ENCODE data around the gene KCNN1. TPM values are rescaled to one million over a fixed set of nuclear protein-coding genes. Genes with fewer than 3 reads are reported as not detected.
"Not testable (repeated sequence)": the region's sequence is repeated elsewhere in the genome, so short reads cannot be mapped to it uniquely, and the experiment has no call there.

Gene KCNN1
- total RNA-seq, 1 donor from 2014 or later = 1.8 TPM

DNA sequence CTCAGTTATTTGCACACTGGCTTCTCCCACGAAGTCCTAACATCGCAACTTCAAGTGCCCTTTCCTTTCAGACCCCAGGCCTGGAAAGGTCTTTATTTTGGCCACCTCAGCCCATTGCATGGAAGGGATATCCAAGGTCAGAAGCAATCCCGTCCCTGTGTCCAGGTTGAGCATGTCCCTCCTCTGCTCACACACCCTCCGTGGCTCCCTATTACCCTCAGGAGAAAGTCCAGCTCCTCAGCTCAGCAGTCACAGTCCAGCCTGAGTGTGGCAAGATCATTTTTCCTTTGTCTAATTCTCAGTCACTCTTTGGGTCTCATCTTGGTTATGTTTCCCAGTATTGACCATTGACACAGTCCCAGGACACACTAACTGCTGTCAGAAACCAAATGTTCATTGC lies 60.2 kb downstream of the KCNN1 start:
- no peak overlapping the region for H3K4me3 Mint-ChIP-seq
- no peaks in the 10 kb centered on the region for H3K36me3 ChIP-seq
- H3K4me1 Mint-ChIP-seq = peaks cover 4% of the 10 kb centered on the region
- H4K20me1 ChIP-seq (ENCODE audit: low read depth) = no peaks in the 10 kb centered on the region
- no peak overlapping the region for H3K9ac ChIP-seq
- no peaks in the 10 kb centered on the region for H3K27me3 ChIP-seq
- H3K4me1 ChIP-seq = no peaks in the 10 kb centered on the region
- H2AFZ ChIP-seq (replicated peaks) = no peak overlapping the region
- no peak overlapping the region for H3K27ac Mint-ChIP-seq
- TF ChIP-seq EZH2phosphoT487 (IDR thresholded peaks at IDR 0.05) = no peak
- TF ChIP-seq EZH2 (IDR thresholded peaks at IDR 0.05) = no peak
- no peak for TF ChIP-seq CTCF (IDR thresholded peaks at IDR 0.05)
- H3K9me3 ChIP-seq (ENCODE audit: low read depth) = no peaks in the 10 kb centered on the region
- no peak overlapping the region for H3K4me3 ChIP-seq
- no peaks in the 10 kb centered on the region for H3F3A ChIP-seq (ENCODE audit: low read depth)
- H3K9me3 Mint-ChIP-seq = peaks cover 2% of the 10 kb centered on the region
- H3K27ac ChIP-seq = no peak overlapping the region
- no peak overlapping the region for H3K4me2 ChIP-seq
- no peaks in the 10 kb centered on the region for H3K79me2 ChIP-seq (ENCODE audit: low read depth)
- H3K36me3 Mint-ChIP-seq = no peaks in the 10 kb centered on the region
- DNase-seq (ENCODE audit: low spot score) = no peak
- H3K27me3 Mint-ChIP-seq (ENCODE audit: insufficient read depth, low read depth) = peaks cover 13% of the 10 kb centered on the region

DNA sequence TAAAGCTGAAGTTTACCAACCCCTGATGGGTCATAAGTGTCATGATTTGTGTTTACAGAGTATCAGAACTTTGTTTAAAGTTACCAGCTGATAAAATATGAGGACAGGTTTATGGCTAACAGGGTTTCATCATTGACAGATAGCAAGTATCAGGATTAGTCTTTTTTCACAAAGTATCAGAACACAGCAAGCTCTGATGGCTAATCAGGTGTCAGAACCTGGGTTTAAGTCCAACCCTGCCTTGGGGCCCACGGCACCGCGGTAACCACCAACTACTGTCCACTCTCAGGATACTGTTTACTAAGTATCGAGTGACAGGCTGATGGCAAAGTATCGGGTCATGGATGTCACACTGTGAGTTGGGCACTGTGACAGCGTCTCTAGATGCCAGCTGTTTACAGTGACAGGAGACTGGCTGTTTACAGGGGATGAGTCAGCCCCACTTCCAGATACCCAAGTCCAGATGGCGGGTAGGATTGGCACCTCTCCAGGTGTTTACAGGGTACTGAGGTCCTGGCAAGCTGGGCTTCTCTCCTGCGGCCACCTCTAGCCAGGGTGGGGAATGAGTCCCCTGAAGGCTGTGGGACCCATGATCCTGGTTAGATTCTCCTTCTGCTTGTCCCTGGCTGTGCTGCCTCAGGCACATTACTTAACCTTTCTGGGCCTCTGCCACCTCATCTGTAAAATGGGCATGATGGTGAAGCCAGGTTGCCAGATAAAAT lies 62.9 kb downstream of the KCNN1 start:
- Histone ChIP-seq H3K27ac (no peak overlapping the region), H3K4me3 (no peak overlapping the region), H3K27me3 (no peaks in the 10 kb centered on the region), H3K4me2 (no peak overlapping the region), H3F3A (ENCODE audit: low read depth) (no peaks in the 10 kb centered on the region), H3K79me2 (ENCODE audit: low read depth) (no peaks in the 10 kb centered on the region), H3K36me3 (no peaks in the 10 kb centered on the region), H3K4me1 (no peaks in the 10 kb centered on the region), H3K9me3 (ENCODE audit: low read depth) (no peaks in the 10 kb centered on the region), H2AFZ (replicated peaks) (no peak overlapping the region), H4K20me1 (ENCODE audit: low read depth) (no peaks in the 10 kb centered on the region), H3K9ac (no peak overlapping the region)
- DNase-seq (ENCODE audit: low spot score) = no peak
- TF ChIP-seq CTCF (IDR thresholded peaks at IDR 0.05) = no peak
- TF ChIP-seq EZH2phosphoT487 (IDR thresholded peaks at IDR 0.05) = no peak
- TF ChIP-seq EZH2 (IDR thresholded peaks at IDR 0.05) = no peak
- no peak overlapping the region for H3K4me3 Mint-ChIP-seq
- H3K9me3 Mint-ChIP-seq = peaks cover 2% of the 10 kb centered on the region
- H3K27ac Mint-ChIP-seq = no peak overlapping the region
- no peaks in the 10 kb centered on the region for H3K36me3 Mint-ChIP-seq
- H3K4me1 Mint-ChIP-seq = peaks cover 5% of the 10 kb centered on the region
- H3K27me3 Mint-ChIP-seq (ENCODE audit: insufficient read depth, low read depth) = peaks cover 11% of the 10 kb centered on the region

GRCh38 chr19:18031401-18031800 lies 64.5 kb downstream of the KCNN1 start:
- DNase-seq (ENCODE audit: low spot score); H3K4me1 ChIP-seq; H3F3A ChIP-seq (ENCODE audit: low read depth); H3K4me2 ChIP-seq; H3K4me1 Mint-ChIP-seq; H3K4me3 ChIP-seq; H3K9ac ChIP-seq; H3K36me3 Mint-ChIP-seq; H3K27me3 ChIP-seq; H3K9me3 Mint-ChIP-seq; H3K36me3 ChIP-seq; H3K27ac ChIP-seq; H3K79me2 ChIP-seq (ENCODE audit: low read depth); H3K9me3 ChIP-seq (ENCODE audit: low read depth); H3K4me3 Mint-ChIP-seq; H4K20me1 ChIP-seq (ENCODE audit: low read depth); H2AFZ ChIP-seq (replicated peaks); H3K27ac Mint-ChIP-seq: not testable (repeated sequence)
- H3K27me3 Mint-ChIP-seq (ENCODE audit: insufficient read depth, low read depth) = peaks cover 15% of the 10 kb centered on the region

- not testable (repeated sequence) for H3K4me2 ChIP-seq; H3K36me3 Mint-ChIP-seq; H3F3A ChIP-seq (ENCODE audit: low read depth); H3K4me3 Mint-ChIP-seq; H2AFZ ChIP-seq (replicated peaks); H3K4me3 ChIP-seq; H4K20me1 ChIP-seq (ENCODE audit: low read depth); H3K27ac ChIP-seq; H3K4me1 Mint-ChIP-seq; H3K9ac ChIP-seq; H3K9me3 Mint-ChIP-seq; H3K79me2 ChIP-seq (ENCODE audit: low read depth); H3K9me3 ChIP-seq (ENCODE audit: low read depth); H3K27ac Mint-ChIP-seq; H3K4me1 ChIP-seq; H3K36me3 ChIP-seq; H3K27me3 ChIP-seq; DNase-seq (ENCODE audit: low spot score)
- H3K27me3 Mint-ChIP-seq (ENCODE audit: insufficient read depth, low read depth) = peaks cover 15% of the 10 kb centered on the region
Observed at GRCh38 chr19:18032102-18032501, 65.2 kb downstream of the KCNN1 start.
